Measurements from ENCODE around the gene KLRF1. TPM values are rescaled to one million over a fixed set of nuclear protein-coding genes. Genes with fewer than 3 reads are reported as not detected.

The KLRF1 gene
- total and polyA plus RNA-seq, 8 donors, result 0.28 to 2.1 (median 0.47) TPM; not detected in 1

DNA sequence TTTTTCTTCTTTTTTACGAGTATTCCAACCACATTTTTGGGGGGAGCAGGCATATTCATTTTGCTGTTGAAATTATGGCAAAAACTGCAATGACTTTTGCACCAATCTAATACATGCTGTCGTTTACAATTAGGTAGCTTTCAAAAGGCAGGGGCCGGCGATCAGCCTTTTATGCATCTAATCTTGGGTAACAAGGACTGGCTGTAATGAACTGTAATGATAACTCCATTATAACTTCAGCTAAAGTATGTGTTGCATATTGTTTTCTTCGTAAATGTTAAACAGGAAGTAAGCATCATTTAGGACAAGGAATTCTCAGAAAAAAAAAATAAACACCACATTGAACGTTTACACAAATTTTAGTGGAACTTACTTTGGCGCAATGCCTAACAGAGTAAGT lies 30.3 kb upstream of the KLRF1 start:
- H3K4me3 ChIP-seq, result no peak overlapping the region
- no peaks in the 10 kb centered on the region for H3K36me3 ChIP-seq
- H3K9me3 ChIP-seq, result no peaks in the 10 kb centered on the region
- intact Hi-C loops (cut with DNase I), result no loop called here
- no peaks in the 10 kb centered on the region for H3K4me1 ChIP-seq
- no peaks in the 10 kb centered on the region for H3K27me3 ChIP-seq
- WGBS, 2 donors, result 66 to 75% methylated on average over 7 of the region's 7 CpGs
- TF ChIP-seq, protein P1, sequence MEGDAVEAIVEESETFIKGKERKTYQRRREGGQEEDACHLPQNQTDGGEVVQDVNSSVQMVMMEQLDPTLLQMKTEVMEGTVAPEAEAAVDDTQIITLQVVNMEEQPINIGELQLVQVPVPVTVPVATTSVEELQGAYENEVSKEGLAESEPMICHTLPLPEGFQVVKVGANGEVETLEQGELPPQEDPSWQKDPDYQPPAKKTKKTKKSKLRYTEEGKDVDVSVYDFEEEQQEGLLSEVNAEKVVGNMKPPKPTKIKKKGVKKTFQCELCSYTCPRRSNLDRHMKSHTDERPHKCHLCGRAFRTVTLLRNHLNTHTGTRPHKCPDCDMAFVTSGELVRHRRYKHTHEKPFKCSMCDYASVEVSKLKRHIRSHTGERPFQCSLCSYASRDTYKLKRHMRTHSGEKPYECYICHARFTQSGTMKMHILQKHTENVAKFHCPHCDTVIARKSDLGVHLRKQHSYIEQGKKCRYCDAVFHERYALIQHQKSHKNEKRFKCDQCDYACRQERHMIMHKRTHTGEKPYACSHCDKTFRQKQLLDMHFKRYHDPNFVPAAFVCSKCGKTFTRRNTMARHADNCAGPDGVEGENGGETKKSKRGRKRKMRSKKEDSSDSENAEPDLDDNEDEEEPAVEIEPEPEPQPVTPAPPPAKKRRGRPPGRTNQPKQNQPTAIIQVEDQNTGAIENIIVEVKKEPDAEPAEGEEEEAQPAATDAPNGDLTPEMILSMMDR (IDR thresholded peaks at IDR 0.05), result no peak
- H3K27ac ChIP-seq, result no peak overlapping the region
- DNase-seq, result no peak
- ATAC-seq, result no peak
- no peak for FAIRE-seq

DNA sequence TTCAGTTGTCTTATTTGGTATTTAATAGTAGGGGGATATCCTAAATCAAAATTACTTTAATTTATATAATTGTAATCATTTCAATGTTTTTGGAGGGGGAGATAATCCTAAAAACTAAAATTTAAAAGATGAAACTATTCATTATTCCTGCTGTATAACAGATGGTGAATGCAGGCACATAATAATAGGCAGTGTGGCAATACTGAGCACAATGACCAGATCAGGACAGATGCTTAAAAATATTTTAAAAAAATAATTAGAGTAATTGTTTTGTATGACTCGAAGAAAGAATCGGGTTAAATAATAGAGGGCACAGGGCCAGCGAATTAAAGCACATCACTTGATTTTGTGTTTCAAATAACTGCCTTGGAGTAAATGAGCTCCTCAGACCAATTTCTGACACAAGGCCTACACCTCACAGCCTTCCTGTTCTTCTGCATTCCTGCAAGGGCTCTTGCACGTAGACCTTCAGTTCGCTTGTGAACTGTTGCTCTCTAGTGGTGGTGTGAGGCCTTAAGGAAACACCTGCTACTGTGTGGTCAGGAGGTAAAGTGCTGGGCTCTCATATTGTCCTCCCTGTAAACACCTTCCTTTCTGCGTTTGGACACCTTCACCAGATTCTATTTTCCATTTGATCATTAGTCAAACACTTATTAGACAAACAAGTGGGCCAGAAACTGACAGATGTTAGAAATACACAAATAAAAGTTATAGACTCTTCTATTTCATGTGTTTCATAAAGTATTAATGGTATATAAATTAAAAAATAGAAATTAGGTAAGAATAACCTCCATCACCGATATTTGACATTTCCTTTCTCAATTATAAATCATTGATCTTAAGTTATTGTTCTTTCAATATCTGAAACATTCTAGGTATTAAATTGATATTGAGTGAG lies 29.3 kb upstream of the KLRF1 start:
- intact Hi-C loops (cut with DNase I), result no loop called here
- TF ChIP-seq, protein P1 (IDR thresholded peaks at IDR 0.05), result peak in 2 of 4 donors; percentile 14 to 36
- DNase-seq, result peak in 3 of 6 donors; percentile 24 to 42 (median 33)
- H3K4me1 ChIP-seq, result no peaks in the 10 kb centered on the region
- peak; percentile 73 to 100 (median 92) for ATAC-seq
- H3K9me3 ChIP-seq, result no peaks in the 10 kb centered on the region
- no peak overlapping the region for H3K27ac ChIP-seq
- no peak overlapping the region for H3K4me3 ChIP-seq
- no peaks in the 10 kb centered on the region for H3K27me3 ChIP-seq
- peak; percentile 56 for FAIRE-seq
- H3K36me3 ChIP-seq, result no peaks in the 10 kb centered on the region
- WGBS, 2 donors, result 42 to 47% methylated on average over 7 of the region's 7 CpGs

DNA sequence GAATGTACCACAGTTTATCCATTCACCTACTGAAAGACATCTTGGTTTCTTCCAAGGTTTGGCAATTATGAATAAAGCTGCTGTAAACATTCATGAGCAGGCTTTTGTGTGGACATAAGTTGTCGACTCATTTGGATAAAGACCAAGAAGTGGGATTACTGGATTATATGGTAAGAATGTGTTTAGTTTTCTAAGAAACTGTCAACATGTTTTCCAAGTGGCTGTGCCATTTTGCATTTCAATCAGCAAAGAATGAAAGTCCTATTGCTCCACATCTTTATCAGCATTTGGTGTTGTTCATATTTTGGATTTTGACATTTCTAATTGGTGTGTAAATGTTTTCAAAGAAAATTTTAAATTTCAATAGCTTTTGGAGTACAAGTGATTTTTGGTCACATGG lies 27.3 kb upstream of the KLRF1 start:
- Histone ChIP-seq H3K9me3 (no peaks in the 10 kb centered on the region), H3K4me1 (no peaks in the 10 kb centered on the region), H3K36me3 (no peaks in the 10 kb centered on the region), H3K27me3 (no peaks in the 10 kb centered on the region), H3K27ac (no peak overlapping the region), H3K4me3 (no peak overlapping the region)
- TF ChIP-seq, protein P1 (IDR thresholded peaks at IDR 0.05), result no peak
- ATAC-seq (no peak), FAIRE-seq (no peak), DNase-seq (no peak)
- whole genome bisulfite sequencing, 2 donors, result 60 to 74% methylated on average over 1 of the region's 1 CpG
- intact Hi-C loops (cut with DNase I), result no loop called here

DNA sequence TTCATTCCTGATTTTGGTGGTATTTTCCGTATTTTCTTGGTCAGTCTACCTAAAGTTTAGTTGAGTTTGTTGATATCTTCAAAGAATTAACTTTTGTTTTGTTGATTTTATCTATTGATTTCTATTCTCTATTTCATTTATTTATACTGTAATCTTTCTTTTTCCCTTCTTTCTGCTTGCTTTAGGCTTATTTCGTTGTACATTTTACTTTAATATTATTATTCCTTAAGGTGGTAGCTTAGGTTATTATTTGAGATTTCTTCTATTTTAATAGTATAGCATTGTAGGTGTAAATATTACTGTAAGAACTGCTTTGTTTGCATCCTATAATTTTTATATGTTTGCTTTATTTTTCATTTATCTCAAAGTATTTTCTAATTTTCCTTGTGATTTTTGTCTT lies 21.4 kb upstream of the KLRF1 start:
- 89 to 91% methylated on average over 2 of the region's 2 CpGs for WGBS, 2 donors
- Histone ChIP-seq H3K4me3 (no peak overlapping the region), H3K27me3 (no peaks in the 10 kb centered on the region), H3K36me3 (no peaks in the 10 kb centered on the region), H3K4me1 (no peaks in the 10 kb centered on the region), H3K9me3 (no peaks in the 10 kb centered on the region), H3K27ac (no peak overlapping the region)
- FAIRE-seq, result no peak
- DNase-seq, result no peak
- intact Hi-C loops (cut with DNase I), result no loop called here
- TF ChIP-seq, protein P1 (IDR thresholded peaks at IDR 0.05), result no peak
- no peak for ATAC-seq

DNA sequence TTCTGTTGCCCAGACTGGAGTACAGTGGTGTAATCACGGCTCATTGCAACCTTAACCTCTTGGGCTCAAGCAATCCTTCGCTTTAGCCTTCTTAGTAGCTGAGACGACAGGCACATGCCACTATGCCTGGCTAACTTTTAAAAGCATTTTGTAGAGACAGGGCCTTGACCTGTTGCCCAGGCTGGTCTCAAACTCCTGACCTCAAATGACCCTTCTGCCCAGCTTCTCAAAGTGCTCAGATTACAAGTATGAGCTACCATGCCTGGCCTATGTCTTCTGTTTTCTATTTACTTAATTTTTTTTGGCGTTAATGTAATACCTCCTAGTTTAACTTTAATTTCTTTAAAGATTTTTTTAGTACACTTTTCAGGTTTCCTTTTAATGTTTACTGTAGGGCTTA lies 20.6 kb upstream of the KLRF1 start:
- intact Hi-C loops (cut with DNase I), result no loop called here
- no peak for FAIRE-seq

More for the DNA sequence above, 20.6 kb upstream of the KLRF1 start:
- ATAC-seq (no peak), DNase-seq (no peak)
- TF ChIP-seq, protein P1 (IDR thresholded peaks at IDR 0.05), result no peak
- no peaks in the 10 kb centered on the region for H3K36me3 ChIP-seq
- no peaks in the 10 kb centered on the region for H3K27me3 ChIP-seq
- WGBS, 2 donors, result 65 to 70% methylated on average over 4 of the region's 4 CpGs
- no peaks in the 10 kb centered on the region for H3K4me1 ChIP-seq
- H3K9me3 ChIP-seq, result no peaks in the 10 kb centered on the region
- no peak overlapping the region for H3K4me3 ChIP-seq
- H3K27ac ChIP-seq, result no peak overlapping the region

All from pancreas (tissue), 10 donors.